ENCODE results near the gene LINS1.

GRCh38 chr15:100569391-100569790, 32.6 kb downstream of the LINS1 start:
- no peak for TF ChIP-seq CTCF (IDR thresholded peaks at IDR 0.05; ENCODE audit: insufficient read depth, low read length, poor library complexity, severe bottlenecking)
- no peak for TF ChIP-seq EZH2phosphoT487 (conservative IDR thresholded peaks at IDR 0.05; ENCODE audit: low read length)

All from SU-DHL-6 (cell line).